Right forelimb (tissue), 1 donor: ENCODE results near the gene VTN.

Experiments
- DNase-seq: peaks from one replicate; pipeline ENCODE4 v3.0.0-alpha.2; 2018

VTN gene

DNA sequence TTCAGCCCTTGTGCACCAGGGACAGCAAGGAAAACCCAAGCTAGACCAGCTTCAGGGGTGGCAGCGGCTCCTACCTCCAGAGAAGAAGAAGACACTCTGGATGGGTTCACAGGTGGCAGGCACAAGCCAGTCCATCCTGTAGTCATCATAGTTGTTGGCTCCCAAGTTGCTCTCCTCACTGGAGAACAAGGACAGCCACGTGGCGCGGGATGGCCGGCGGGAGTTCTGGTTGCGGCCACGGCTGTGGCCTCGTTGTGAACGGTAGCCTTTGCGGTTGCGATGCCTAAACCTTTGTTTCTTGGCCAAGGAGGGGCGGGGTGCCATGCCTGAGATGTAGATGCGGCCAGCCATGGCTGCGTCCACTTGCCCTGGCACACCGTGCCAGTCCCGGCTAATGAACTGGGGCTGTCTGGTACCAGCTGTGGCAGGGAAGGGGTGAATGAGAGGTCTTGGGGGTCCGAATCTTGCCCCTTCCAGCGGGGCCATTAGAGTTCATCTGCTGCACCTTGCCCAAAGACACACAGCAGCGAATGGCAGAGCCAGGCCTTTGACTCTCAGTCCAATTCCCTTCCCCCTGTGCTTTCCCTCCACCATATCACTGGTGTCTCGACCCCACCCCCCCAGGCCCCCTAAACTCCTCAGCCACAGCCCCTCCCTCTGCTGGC is 2.3 kb downstream of the VTN start:
- no peak for DNase-seq

DNA sequence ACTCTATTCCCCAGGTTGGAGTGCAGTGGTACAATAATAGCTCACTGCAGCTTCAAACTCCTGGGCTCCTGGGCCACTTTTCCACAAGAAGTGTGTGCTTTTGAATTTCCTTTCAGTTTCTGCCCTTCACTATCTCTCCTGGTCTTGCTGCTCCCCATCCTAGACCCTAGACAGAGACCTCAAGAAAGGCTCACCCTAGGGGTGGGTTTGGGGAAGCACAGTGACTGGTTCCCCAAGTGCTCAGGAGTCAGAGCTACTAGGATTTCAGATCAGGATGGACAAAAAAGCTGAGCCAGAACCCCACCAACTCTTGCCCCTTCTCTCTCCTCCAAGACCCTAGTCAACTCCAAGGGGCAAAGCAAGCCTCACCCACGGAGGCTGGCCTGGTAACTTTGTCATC is 3.5 kb downstream of the VTN start:
- no peak for DNase-seq

DNA sequence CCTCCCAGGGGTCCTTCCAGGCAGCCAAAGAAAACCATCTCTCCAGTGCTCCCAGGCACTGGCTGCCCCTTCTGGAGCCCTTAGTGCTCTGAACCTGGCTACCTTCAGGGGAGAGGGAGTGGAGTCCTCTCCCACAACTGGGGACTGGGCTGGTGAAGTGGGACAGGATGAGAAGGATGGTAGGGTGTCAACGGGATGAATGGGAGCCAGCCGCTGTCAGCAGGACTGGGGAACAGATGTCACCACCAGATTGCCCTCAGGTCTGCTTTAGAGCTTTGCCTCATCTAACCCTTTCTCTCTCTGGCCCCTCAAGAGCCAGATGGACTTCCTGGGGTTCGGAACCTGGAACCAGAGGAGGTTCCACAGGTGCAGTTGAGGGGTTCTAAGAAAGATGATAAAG is 4.6 kb downstream of the VTN start:
- no peak for DNase-seq

DNA sequence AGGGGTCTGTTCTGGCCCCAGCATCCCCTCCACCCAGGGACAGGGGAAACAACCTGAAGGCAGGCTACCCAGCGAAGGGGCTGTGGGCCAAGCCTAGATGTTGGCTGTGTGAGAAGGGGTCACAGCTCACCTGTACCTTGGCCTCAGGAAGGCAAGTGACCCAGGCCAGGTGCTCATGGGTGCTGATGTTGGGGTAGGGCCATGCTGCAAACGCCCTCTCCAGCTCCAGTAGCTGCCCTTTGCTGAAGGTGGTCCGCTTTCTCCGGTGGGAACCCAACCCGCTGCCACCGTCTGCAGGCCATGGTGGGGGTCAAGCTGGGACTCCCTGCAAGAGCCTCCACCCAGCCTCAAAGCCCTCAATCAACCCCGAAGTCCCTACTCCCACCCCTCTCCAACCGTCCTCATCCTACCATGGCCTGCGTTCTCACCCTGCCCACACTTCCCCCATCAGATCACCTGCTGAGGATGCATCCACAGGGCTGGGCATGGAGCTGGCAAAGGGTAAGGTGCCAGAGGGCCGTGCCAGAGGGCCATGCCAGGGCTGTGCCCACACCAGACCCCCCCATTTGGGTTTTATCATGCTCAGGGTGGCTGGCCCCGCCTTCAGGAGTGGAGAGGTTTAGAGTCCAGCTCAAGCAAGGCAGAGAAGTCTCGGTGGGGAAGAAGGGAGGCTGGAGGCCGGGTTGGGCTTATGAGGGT is 5.3 kb downstream of the VTN start, which contains the start of gene SEBOX:
Gene SEBOX, minus strand, starts transcription at position 535 of the 699 bp plus-strand sequence. Its CDS starts 48 bp downstream, at position 487.
- DNase-seq, result no peak

DNA sequence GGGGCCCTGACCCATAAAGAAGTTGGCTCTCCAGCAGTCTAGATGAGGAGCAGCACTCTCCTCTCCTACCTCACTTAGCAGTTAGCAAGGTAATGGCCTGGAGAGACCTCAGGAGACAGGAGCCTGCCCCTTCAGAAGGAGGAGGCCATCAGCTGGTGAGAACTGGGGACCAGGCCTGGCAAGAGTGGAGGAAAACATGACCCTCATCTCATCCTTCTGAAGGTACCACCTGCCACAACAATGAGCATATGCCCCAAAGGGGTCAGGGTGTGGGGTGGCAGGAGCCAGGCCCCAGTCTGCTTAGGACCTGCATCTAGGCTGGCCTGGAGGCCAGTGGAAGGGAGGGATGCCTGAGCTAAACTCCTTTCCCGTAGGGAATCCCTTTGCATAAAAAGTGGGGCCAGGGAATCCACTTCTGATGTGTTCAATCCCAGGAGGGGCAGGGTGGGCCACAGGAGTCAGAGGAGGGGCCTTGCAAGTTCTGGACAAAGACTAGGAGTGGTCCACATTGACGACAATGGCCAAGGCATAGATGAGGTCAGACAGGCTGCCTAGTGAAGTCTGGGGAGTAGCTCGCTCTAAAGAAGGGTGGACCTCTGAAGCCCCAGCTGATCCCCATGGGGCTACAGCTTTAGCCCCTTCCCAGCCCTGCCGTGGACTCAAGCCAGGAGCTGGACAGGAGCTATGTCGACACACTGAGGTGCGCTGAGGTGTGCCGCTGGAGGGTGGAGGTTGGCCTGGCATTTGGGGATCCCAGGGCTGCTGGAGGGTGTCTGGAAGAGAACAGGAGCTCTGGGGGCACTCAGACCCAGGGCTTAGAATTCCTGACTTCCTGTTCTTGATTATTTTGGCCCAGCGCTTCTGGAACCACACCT is 6.1 kb downstream of the VTN start:
- no peak for DNase-seq

DNA sequence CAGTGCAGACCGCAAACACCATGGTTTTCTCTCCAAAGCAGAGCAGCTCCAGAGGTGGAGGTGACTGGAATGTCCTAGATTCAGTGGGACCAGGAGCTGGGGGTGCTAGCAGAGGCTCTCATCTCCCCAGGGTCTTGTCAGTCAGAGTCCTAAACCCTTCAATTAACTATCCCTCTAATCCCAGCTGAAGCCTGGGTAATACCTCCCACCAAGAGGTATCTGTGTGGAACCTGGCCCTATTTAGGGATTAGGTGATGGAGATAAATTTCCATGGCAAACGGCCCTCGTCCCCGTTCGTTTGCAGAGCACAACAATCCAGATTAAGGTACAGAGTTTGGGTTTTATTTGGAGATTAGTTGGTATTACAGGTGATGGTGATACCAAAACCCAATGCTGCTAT is 6.9 kb downstream of the VTN start:
- no peak for DNase-seq

DNA sequence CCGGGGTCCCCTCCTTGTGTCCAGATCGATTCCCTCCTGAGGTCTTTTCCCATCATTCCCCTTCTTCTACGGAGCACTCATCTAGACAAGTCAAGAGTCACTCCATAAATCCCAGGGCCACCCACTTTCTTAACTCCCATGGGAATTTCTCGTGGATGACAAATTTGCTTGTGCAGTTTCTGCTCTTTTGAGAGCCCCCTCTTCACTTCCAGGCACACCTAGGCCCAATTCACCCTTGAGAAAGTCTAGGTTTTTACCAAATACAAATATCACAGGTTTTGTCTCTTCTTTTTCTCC is 12.3 kb downstream of the VTN start:
- DNase-seq, result no peak

DNA sequence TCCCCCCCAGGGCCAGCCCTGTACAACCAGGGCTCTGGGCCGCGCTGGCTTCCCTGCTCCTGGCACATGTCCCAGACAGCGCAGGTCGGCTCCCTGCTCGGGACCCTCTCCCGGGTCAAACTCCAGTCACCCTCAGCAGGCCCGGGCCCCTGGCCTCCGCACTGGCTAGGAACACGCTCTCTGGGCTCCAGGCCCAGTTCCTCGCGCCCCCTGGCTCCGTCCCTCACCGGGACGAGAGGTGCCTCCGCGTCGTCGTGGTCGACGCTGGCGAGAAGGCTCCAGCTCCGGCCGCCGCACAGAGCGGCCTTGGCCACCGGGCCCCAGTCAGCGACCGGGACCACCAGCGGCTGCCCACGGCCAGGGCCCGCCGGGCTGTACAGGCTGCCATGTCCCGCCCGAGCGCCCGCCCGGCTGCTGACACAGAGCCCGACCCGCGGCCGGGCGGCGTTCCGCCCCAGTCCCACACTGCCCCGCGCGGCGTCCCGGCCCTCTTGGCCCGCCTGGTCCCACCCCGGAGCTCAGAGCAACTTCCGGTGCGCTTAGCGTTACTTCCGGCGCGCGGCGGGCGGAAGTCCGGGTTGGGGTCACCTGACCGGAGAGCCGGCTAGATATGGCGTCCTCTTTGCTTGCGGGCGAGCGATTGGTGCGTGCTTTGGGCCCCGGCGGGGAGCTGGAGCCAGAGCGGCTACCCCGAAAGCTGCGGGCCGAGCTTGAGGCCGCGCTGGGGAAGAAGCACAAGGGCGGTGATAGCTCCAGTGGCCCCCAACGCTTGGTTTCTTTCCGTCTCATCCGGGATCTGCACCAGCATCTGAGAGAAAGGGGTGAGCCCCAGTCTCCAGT is 12.8 kb downstream of the VTN start, which contains the start of gene POLDIP2:
Gene POLDIP2, minus strand, starts transcription at position 467 of the 840 bp plus-strand sequence. Its CDS starts 79 bp downstream, at position 388.
- DNase-seq, result peak; percentile 98

DNA sequence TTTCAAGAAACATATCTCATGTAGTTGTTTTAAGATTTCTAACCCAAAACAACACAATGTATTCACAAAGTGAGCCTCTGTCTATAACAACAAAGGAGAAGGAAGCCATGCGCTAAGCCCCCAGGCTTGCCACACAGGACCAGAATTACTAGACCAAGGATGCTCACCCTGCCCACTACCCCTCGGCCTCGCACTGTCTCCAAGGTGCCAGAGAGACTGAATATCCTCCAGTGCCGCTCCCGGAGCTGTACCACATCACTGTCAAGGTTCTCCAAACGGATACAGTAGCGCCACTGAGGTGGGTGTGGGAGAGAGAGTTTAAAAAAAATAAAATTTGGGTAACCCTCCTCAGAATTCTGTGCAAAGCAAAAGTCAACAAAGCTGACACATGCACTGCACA is 19.8 kb downstream of the VTN start:
- DNase-seq, result no peak

DNA sequence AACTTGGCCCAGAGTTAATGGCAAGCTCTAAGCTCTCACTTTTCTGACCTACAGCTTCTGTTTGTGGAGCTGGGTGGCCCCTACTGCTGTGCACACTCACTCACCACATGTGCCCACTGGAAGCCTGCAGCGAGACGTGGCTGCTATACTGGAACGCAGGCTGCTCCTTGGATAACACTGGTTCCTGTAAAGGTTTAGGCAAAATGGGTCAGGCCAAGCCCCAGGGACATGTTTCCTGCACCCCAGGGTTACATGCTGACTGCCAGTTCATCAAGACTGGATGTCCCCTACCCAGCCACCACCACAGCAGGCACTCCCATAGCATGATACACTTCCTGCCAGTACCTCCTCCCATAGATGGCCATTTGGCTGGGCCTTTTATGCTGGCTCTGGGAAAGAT is 21.1 kb downstream of the VTN start:
- no peak for DNase-seq

DNA sequence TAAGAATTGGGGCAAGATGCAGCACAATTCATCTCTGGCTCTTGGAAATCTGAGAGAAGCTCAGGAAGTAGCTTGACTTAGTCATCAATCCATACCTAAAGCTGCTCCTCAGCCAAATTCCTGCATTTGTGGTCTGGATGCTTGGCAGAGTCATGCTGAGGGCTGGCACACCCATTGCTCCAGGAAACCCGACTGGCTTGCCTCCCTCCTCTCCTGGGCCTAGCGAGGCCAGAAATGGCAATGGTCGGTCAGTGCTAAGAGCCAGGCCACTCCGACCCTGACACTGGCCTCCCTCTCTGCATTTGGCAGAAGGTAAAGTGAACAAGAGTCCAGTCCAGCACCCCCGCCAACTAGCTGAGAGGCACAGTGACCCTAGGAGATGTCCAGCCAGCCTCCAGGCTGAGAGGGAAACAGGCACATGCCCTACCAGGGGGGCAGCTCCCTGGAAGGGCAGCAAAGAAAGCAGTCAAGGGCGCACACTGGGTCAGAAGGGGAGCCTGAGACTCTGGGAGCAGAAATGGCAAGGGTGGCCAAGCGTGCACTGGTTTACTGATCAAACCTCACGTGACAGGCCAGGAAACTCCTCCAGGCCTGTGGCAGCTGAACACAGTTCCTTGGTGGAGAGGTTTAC is 22.7 kb downstream of the VTN start:
- DNase-seq, result no peak

DNA sequence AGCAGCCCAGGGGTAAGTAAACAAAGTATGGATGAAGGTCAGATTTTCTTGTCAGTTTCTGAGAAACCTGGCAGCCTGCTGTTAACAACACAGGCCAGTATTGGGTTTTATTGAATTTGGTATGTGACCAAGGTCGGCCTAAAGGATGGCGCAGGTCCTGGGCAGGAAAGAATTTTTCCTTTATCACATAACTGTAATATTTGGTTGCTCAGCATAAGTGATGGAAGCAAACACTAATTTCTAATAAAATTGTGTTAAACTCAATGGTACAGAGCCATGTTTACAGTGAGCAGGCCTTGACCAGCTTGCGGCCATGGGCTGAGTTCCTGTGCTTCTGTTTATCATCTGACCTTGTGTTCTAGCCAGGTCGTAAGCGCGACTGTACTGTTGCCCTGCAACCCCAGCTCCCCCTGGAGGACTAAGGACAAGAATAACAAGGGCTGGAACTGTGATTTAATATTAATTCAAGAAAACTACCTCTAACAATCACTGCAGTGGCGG is 23.3 kb downstream of the VTN start:
- no peak for DNase-seq

DNA sequence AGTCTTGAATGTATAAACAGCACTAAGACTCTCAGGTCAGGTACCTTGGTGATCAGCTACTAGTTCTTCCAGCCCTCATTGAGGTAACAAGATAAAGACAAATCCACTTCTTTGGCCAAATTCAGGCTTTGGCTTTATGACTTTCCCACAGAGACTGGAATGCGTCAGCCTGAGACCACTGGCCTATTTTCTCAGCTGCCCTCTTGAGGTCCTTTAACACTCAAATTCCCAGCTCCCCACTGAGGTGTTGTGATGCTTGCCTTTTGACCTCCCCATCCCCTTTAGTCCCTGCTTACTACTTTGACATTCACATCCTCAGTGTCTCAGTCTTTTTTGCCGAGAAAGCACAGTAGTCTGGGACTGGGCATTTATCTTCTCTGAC is 23.9 kb downstream of the VTN start:
- no peak for DNase-seq

DNA sequence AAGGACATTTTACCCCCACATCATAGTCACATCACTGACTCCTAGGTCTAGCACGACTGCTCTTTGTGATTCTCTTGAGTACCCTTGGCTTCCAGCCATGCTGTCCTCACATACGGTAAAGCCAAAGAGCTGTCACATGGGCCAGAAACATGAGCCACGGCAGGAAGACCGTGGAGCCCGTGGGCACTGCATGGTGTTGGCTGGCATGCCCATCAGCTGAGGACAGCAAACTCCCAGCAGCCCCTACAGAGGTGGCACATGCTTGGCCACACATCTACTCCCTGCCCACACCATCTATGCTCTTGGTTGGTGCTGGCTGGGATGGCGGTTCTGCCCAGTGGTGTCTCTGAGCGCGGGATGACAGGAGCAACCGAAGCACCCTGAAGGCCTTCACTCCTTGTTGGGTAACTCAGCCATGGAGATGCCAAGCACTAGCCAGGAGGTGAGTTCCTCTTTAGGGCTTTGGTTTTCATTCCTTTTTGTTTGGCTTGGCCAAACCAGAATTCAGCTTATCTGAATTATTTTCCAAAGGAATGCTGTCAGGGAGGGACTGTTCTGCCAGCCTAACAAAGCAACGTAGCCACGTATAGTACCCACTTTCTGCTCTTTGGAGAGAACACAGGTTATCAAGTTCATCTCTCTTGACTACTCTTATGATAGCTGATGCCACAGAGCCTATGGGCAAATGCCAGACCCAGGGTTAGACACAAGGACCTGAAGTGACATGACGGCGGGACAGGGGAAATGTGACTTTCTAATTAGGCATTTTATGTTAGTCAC is 24.5 kb downstream of the VTN start:
- DNase-seq, result no peak

DNA sequence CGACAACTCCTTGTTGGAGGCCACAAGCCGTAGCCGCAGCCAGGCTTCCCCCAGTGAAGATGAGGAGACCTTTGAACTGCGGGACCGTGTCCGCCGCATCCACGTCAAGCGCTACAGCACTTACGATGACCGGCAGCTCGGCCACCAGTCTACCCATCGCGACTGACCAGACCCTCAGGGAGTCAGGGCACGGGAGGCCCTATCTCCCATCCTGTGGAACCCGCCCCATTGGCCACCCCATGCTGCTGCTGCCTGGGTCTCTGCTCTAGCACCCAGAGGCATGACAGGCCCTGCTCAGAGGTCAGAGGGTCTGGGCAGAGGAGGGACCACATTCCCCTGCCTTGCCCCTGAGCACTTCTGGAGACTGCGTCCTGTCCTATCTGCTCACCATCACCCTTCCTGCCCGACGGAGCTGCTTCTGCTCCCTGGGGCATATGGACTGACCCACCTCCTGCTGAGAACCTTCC is 25.6 kb downstream of the VTN start:
- DNase-seq, result no peak

DNA sequence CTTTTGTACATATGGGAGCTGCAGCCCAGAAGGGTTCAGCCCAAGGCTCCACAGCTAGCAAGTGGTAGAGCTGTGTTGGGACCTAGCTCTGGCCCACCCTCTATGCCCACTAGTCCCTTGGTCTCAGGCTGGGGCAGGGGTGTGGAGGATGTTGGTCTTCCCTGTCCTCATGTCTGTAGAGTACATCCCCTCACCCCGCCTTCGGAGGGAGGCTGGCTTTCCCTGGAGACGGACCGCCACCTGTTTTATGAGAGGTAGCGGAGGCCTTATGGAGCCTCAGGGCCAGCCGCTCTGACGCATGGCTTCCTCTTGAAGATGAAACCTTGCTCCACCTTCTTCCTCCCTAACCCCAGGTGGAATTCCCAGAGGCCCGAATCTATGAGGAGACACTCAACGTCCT is 26.1 kb downstream of the VTN start:
- DNase-seq, result no peak

DNA sequence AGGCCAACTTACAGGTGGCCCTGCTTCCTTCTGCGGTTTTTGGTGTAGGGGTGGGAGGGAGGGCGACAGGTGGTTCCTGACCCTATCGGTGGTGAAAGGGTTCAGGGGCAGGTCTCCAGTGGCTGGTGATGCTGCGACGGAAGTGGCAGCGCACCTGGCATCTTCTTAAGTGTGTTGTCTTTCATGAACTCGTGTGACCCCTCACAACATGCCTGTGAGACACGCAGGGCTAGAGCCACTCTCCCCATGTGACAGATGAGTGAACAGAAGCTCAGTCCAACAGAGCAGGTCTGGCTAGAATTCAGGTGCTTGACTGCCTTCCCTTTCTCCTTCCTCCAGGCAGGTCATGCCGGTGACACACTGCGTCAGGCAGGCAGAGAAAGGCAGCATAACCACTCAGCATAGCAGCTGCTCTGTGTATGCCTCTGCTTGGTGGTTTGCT is 26.6 kb downstream of the VTN start:
- no peak for DNase-seq

DNA sequence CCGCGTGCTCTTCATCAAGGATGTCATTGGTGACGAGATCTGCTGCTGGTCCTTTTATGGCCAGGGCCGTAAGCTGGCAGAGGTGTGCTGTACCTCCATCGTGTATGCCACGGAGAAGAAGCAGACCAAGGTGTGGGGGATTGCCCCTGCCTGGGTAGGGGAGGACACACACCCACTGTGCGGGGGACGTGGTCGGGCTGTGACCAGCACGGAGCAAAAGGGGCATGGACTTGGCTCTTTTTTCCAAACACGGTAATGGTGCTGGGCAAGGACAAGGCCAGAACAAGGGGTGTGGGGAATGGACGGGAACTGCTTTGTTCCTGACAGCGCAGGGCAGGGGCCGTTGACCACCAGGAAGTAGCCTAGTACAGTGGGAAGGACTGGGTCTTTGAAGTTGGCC is 27.8 kb downstream of the VTN start:
- DNase-seq, result no peak

DNA sequence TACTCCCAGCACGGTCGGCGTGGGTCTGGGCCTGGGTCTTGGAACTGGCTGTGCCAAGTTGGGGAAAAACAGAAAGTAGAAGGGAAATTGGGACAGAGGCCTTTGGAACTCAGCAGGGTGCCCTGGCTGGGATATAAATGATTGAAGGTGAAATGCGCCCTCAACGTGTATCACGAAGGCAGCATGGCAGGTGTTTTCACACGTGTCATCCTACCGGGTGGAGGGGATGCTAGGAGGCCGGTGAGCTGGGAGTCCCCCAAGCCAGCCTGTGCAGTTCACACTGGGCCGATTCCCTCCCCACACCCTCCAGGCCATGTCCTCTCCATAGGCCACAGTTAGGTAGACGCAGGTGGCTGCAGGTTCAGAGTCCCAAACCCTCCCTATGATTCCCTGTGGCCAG is 28.6 kb downstream of the VTN start:
- DNase-seq, result no peak

DNA sequence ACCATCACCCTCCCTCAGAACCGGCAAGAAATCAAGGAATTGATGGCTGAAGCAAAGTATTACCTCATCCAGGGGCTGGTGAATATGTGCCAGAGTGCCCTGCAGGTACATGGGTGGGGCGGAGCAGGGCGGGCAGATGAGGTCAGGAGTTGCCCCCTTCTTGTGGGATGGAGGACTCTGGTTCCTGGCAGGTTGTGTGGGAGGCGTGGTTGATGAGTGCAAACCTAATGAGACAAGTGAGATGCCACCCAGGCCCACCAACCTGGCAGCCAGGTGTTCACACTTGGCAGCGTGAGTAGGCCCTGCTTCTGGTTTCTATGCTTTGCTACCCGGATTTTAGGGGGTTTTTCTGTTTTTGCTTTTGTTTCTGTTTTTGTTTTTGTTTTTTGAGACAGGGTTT is 29.7 kb downstream of the VTN start:
- DNase-seq, result no peak

DNA sequence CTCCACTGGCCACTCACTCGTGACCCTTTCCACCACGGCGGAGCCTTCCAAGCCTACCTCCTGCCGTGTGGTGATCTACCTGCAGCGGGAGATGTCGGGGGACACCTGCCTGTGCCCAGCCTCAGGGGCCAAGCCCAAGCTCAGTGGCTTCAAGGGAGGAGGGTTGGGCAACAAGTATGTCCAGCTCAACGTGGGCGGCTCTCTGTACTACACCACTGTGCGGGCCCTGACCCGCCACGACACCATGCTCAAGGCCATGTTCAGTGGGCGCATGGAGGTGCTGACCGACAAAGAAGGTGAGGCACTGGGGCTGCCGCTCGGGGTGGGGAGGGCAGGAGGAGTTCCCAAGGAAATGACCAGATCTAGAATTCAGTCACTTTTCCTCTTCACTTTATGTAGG is 30.7 kb downstream of the VTN start:
- no peak for DNase-seq
